SK-N-MC (cell line): Measurements from ENCODE around the gene HOXA5.

Experiments used
- EZH2 ChIP-seq: fragments of 200-600 bp; sonication (generic); IDR thresholded peaks from one replicate; pipeline ENCODE4 v1.6.1; 2017; ENCODE audit warnings: antibody characterized with exemption
- FOXP2 ChIP-seq: optimal IDR thresholded peaks from 2 replicates; pipeline ENCODE3; 2011; ENCODE audit warnings: mild to moderate bottlenecking, moderate library complexity; ENCODE audit not compliant: insufficient read depth; ENCODE audit errors: extremely low read length, control extremely low read depth
- POLR2AphosphoS5 ChIP-seq: IDR thresholded peaks from 2 replicates; pipeline ENCODE4 v1.6.1; 2012; ENCODE audit warnings: mild to moderate bottlenecking, low read depth, low read length, borderline replicate concordance

GRCh38 chr7:27142580-27143022, 880 bp downstream of the HOXA5 start:
- TF ChIP-seq POLR2AphosphoS5 (no peak), EZH2 (no peak), FOXP2 (no peak)
